ENCODE data around the gene PRM1. TPM values are rescaled to one million over a fixed set of nuclear protein-coding genes. Genes with fewer than 3 reads are reported as not detected.

The PRM1 gene
- total RNA-seq, 1 experiment from 2014 or later: 0.48 TPM

DNA sequence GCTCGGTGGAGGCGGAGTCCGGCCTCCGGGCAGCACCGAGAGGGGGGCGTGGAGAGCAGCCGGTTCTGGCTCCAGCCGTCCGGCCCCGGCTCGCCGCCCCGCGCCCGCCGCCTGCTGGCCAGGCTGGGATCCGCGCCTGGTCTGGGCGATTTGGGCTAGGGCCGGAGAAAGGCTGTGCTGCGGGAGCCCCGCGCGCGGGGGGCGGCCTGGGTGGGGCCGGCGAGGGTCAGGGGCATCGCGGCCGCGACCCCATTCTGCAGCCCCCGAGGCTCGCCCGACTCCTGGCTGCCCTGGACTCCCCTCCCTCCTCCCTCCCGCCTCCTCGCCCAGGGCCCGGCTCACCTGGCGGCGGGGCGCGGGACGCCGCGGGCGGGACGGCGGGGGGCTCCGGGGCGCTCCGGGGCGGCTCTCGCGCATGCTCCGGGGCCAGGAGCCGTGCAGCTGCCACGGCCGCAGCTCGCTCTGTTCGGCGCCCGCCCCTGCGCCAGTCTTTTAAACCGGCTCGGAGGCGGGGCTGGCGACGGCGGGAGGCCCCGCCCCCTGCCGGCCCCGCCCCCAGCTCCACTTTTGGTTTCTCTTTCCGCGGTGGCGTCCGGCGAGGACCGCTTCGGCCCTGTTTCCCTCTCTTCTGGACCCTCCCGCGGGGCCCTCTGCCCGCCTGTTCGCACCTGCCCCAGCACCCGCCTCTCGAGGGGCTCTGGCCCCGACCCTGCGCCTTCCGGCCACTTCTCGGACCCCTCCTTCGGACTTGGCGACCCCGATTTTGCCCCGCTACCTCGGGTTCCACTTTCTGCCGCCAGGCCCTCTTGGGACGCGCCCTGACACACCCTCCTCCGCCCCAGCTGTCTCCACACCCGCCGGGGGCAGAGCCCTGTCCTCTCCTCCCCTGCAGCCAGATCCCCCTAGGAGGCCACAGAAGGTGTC lies 25.1 kb downstream of the PRM1 start, which contains the start of gene SOCS1 (continued):
- TF ChIP-seq ZNF263 (CRISPR knock-in tag; IDR thresholded peaks at IDR 0.05; ENCODE audit: low read depth) (no peak), TP53 (CRISPR knock-in tag; IDR thresholded peaks at IDR 0.05) (no peak), RORB (CRISPR knock-in tag; IDR thresholded peaks at IDR 0.05) (0 out of 2 replicates have a peak, but pooled peaks have one; percentile 85), GABPB1 (CRISPR knock-in tag; IDR thresholded peaks at IDR 0.05) (peak; percentile 55), NR1H2 (CRISPR knock-in tag; IDR thresholded peaks at IDR 0.05) (0 out of 2 replicates have a peak, but pooled peaks have one; percentile 23), TEAD4 (CRISPR knock-in tag; IDR thresholded peaks at IDR 0.05) (no peak), NFATC4 (CRISPR knock-in tag; IDR thresholded peaks at IDR 0.05) (no peak; the same call in 1 of the 2 replicates), ELF4 (CRISPR knock-in tag; IDR thresholded peaks at IDR 0.05; ENCODE audit: low read depth) (0 out of 2 replicates have a peak, but pooled peaks have one; percentile 35), TEAD1 (CRISPR knock-in tag; IDR thresholded peaks at IDR 0.05) (no peak), FOXK1 (CRISPR knock-in tag; IDR thresholded peaks at IDR 0.05) (0 out of 2 replicates have a peak, but pooled peaks have one; percentile 28), FOXP1 (CRISPR knock-in tag; IDR thresholded peaks at IDR 0.05; ENCODE audit: borderline replicate concordance) (peak; percentile 71; the same call in 1 of the 2 replicates), ZNF423 (CRISPR knock-in tag; IDR thresholded peaks at IDR 0.05) (peak; percentile 83), NFE2L1 (CRISPR knock-in tag; IDR thresholded peaks at IDR 0.05) (0 out of 2 replicates have a peak, but pooled peaks have one; percentile 40), EMX1 (CRISPR knock-in tag; IDR thresholded peaks at IDR 0.05) (no peak), JUN (CRISPR knock-in tag; IDR thresholded peaks at IDR 0.05) (no peak), ZBTB21 (CRISPR knock-in tag; IDR thresholded peaks at IDR 0.05; ENCODE audit: borderline replicate concordance) (no peak), SP1 (CRISPR knock-in tag; conservative IDR thresholded peaks at IDR 0.05) (peak; percentile 61), MYBL2 (CRISPR knock-in tag; IDR thresholded peaks at IDR 0.05) (no peak; the same call in 1 of the 2 replicates)
- TF ChIP-seq, protein P1, sequence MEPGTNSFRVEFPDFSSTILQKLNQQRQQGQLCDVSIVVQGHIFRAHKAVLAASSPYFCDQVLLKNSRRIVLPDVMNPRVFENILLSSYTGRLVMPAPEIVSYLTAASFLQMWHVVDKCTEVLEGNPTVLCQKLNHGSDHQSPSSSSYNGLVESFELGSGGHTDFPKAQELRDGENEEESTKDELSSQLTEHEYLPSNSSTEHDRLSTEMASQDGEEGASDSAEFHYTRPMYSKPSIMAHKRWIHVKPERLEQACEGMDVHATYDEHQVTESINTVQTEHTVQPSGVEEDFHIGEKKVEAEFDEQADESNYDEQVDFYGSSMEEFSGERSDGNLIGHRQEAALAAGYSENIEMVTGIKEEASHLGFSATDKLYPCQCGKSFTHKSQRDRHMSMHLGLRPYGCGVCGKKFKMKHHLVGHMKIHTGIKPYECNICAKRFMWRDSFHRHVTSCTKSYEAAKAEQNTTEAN (CRISPR knock-in tag; IDR thresholded peaks at IDR 0.05): no peak
- TF ChIP-seq, protein P2, sequence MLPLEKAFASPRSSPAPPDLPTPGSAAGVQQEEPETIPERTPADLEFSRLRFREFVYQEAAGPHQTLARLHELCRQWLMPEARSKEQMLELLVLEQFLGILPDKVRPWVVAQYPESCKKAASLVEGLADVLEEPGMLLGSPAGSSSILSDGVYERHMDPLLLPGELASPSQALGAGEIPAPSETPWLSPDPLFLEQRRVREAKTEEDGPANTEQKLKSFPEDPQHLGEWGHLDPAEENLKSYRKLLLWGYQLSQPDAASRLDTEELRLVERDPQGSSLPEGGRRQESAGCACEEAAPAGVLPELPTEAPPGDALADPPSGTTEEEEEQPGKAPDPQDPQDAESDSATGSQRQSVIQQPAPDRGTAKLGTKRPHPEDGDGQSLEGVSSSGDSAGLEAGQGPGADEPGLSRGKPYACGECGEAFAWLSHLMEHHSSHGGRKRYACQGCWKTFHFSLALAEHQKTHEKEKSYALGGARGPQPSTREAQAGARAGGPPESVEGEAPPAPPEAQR (CRISPR knock-in tag; IDR thresholded peaks at IDR 0.05): no peak
- TF ChIP-seq, protein P3, sequence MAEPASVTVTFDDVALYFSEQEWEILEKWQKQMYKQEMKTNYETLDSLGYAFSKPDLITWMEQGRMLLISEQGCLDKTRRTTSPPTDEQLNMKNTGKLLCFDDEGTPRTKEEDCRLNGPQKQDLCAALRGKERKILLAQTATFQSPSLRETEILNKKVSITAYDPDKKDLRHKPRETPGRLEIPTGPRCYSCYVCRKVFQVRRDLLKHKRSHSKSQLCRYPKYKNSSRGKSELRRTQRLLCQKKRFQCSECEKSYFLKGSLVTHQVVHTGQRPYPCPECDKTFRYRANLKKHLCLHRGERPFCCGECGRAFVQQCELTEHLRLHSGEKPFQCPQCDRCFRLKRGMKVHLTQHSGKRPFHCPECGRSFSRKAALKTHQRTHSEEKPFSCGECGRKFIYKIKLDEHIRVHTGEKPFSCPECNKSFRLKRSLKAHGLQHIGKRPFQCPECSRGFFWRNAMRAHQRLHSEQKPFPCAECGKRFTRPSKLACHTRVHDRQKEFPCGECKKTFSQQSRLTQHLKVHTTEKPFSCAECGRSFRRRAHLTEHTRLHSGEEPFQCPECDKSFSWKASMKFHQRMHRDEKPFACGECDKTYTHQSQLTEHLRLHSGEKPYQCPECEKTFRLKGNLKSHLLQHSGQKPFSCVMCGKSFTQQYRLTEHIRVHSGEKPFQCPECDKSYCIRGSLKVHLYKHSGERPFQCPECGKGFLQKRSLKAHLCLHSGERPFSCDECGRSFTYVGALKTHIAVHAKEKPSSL (CRISPR knock-in tag; conservative IDR thresholded peaks at IDR 0.05): no peak
- TF ChIP-seq, protein P4, sequence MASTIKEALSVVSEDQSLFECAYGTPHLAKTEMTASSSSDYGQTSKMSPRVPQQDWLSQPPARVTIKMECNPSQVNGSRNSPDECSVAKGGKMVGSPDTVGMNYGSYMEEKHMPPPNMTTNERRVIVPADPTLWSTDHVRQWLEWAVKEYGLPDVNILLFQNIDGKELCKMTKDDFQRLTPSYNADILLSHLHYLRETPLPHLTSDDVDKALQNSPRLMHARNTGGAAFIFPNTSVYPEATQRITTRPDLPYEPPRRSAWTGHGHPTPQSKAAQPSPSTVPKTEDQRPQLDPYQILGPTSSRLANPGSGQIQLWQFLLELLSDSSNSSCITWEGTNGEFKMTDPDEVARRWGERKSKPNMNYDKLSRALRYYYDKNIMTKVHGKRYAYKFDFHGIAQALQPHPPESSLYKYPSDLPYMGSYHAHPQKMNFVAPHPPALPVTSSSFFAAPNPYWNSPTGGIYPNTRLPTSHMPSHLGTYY (CRISPR knock-in tag; IDR thresholded peaks at IDR 0.05): no peak
- TF ChIP-seq, protein P5, sequence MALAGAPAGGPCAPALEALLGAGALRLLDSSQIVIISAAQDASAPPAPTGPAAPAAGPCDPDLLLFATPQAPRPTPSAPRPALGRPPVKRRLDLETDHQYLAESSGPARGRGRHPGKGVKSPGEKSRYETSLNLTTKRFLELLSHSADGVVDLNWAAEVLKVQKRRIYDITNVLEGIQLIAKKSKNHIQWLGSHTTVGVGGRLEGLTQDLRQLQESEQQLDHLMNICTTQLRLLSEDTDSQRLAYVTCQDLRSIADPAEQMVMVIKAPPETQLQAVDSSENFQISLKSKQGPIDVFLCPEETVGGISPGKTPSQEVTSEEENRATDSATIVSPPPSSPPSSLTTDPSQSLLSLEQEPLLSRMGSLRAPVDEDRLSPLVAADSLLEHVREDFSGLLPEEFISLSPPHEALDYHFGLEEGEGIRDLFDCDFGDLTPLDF (CRISPR knock-in tag; IDR thresholded peaks at IDR 0.05): no peak
- TF ChIP-seq, protein P6, sequence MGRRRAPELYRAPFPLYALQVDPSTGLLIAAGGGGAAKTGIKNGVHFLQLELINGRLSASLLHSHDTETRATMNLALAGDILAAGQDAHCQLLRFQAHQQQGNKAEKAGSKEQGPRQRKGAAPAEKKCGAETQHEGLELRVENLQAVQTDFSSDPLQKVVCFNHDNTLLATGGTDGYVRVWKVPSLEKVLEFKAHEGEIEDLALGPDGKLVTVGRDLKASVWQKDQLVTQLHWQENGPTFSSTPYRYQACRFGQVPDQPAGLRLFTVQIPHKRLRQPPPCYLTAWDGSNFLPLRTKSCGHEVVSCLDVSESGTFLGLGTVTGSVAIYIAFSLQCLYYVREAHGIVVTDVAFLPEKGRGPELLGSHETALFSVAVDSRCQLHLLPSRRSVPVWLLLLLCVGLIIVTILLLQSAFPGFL (CRISPR knock-in tag; IDR thresholded peaks at IDR 0.05; ENCODE audit: borderline replicate concordance): no peak
- TF ChIP-seq, protein P7, sequence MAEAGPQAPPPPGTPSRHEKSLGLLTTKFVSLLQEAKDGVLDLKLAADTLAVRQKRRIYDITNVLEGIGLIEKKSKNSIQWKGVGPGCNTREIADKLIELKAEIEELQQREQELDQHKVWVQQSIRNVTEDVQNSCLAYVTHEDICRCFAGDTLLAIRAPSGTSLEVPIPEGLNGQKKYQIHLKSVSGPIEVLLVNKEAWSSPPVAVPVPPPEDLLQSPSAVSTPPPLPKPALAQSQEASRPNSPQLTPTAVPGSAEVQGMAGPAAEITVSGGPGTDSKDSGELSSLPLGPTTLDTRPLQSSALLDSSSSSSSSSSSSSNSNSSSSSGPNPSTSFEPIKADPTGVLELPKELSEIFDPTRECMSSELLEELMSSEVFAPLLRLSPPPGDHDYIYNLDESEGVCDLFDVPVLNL (CRISPR knock-in tag; IDR thresholded peaks at IDR 0.05; ENCODE audit: borderline replicate concordance, low read depth): no peak
- TF ChIP-seq, protein P8, sequence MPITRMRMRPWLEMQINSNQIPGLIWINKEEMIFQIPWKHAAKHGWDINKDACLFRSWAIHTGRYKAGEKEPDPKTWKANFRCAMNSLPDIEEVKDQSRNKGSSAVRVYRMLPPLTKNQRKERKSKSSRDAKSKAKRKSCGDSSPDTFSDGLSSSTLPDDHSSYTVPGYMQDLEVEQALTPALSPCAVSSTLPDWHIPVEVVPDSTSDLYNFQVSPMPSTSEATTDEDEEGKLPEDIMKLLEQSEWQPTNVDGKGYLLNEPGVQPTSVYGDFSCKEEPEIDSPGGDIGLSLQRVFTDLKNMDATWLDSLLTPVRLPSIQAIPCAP (CRISPR knock-in tag; IDR thresholded peaks at IDR 0.05): no peak
- TF ChIP-seq, protein P9, sequence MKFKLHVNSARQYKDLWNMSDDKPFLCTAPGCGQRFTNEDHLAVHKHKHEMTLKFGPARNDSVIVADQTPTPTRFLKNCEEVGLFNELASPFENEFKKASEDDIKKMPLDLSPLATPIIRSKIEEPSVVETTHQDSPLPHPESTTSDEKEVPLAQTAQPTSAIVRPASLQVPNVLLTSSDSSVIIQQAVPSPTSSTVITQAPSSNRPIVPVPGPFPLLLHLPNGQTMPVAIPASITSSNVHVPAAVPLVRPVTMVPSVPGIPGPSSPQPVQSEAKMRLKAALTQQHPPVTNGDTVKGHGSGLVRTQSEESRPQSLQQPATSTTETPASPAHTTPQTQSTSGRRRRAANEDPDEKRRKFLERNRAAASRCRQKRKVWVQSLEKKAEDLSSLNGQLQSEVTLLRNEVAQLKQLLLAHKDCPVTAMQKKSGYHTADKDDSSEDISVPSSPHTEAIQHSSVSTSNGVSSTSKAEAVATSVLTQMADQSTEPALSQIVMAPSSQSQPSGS (CRISPR knock-in tag; IDR thresholded peaks at IDR 0.05; ENCODE audit: borderline replicate concordance, low read depth): no peak

All from WTC11 (cell line).